H1 (cell line): Measurements from ENCODE around the gene LOX. TPM values are rescaled to one million over a fixed set of nuclear protein-coding genes. Genes with fewer than 3 reads are reported as not detected.

Source experiments
- POLR2AphosphoS5 ChIP-seq: IDR thresholded peaks from 2 replicates; pipeline ENCODE4 v1.6.1; 2011; ENCODE audit warnings: low read depth, low read length
- SIRT6 ChIP-seq: IDR thresholded peaks from one replicate; pipeline ENCODE4 v1.7.1; 2012; ENCODE audit warnings: low read length, inconsistent platforms
- polyA plus RNA-seq, 7 experiments: library from polyadenylated mRNA; depleted of rRNA in 3 of 7; stranded (reverse) in 5 of 7; unstranded in 2 of 7; fragments of >200 nt in 5 of 7; fragments of 200-250 nt in 2 of 7; gene quantifications; 1 replicate in 5 of 7; 2 replicates in 1 of 7; 4 replicates in 1 of 7; pipeline versions ENCODE4 v1.2.1 to v1.2.3, GENCODE V29; 2011 to 2013; ENCODE audit warnings: missing spikeins in 2 of 7, mixed read lengths in 2 of 7
- total RNA-seq: library from RNA; stranded (reverse); fragmentation: NEBNext Ultra II Directional; extraction: Animal tissue kit (Norgen Biotek cat#: 25700); gene quantifications from 2 replicates; pipeline ENCODE4 v1.2.1, GENCODE V29; 2021

Gene LOX
- total and polyA plus RNA-seq, 2 of the 8 experiments (the other 6 are each of a cell fraction or from before 2014, with no cell fraction given): 1.1 to 2.2 TPM

GRCh38 chr5:122120957-122121356, 42.9 kb upstream of the LOX start (continued):
- TF ChIP-seq POLR2AphosphoS5: no peak
- no peak for TF ChIP-seq SIRT6
